GM21717 (cell line): ENCODE measurements around the gene OR5K2.
A peak's percentile ranks its signal among the peaks of the same experiment; 100 is the strongest.

Experiments
- ATAC-seq: cut with Tn5 transposase; IDR thresholded peaks from one replicate; pipeline ENCODE4 v1.9.1; 2021; ENCODE audit warnings: mild to moderate bottlenecking, moderate library complexity; ENCODE audit not compliant: unreplicated experiment

Gene OR5K2

DNA sequence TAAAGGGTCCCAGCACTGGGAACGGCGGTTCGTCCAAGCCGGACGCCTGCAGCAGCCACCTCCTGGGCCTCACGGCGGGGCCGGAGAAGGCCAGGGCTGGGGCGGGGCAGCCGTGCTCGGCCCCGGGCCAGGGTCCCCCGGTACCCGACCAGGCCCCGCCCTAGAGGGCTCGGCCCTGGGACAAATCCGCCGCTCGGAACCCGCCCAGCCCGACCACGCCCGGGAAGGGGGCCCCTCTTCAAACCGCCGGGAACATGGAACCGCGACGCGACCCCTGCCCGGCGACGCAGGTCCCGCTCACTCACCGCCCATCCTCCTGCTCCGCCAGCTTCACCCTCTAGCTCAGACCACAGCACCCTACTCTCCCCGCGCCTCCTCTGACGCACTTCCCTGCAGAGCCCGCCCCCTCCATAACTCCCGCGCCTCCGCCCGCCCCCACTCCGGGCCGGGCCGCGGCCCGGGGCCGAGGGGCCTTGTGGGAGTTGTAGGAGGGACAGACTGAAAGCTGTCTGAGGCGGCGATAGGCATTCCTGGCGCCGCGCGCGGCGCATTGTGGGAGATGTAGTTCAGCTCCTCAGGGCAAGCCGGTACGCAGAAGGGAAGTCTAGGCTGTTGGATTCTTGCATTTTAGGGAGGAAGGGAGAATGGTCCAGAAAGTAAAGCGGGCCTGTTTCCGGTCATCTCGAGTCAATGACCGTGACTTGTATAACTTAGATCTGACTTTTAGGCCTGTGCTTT, 25.2 kb downstream of the OR5K2 start, which contains the start of gene CLDND1:
CLDND1 (minus strand) TSS at position 359 of the 738 bp plus-strand sequence. CDS start 1,478 bp downstream, outside the sequence.
- peak; percentile 89 for ATAC-seq

GRCh38 chr3:98525494-98525893, 28.0 kb downstream of the OR5K2 start:
- ATAC-seq = no peak

DNA sequence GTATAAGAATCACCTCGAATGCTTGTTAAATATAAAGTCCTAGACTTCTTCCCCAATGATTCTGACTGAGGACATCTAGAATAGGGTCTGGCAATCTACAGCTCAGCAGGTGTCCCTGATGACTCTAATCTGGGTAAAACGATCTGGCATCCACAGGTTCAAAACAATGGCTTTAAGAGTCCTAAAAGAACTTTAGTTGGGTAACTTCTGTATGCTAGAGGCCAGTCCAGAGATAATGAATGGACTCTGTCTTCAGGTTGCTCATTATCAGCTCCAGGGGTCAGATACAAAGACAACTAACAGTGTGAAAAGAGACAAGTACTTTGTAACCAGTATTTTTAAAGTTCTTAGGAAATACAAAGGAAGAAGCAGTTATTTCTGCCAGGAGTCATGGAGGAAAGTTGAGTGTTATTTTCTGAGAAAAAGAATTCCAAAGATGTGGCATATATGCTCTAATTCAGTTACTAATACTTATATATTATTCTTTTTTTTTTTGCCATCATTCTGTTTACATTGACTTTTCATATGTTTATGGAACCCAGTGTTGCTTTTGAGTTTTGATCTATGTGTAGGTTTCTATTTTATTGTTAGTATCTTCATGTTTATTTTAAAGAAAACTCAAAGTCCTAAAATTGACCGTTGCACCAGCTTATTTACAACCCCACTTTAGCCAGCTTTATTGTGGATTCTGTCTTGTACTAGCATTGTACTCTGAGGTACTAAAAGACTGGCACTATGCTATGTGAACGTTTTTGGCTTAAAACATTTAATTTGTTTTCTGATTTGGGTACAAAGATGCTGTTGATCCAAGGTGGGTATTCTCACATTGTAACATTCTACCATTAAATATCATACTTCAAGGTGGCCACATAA, 31.2 kb downstream of the OR5K2 start:
- ATAC-seq = no peak

GRCh38 chr3:98529856-98530459, 32.5 kb downstream of the OR5K2 start:
- no peak for ATAC-seq

GRCh38 chr3:98530676-98531075, 33.2 kb downstream of the OR5K2 start:
- no peak for ATAC-seq

DNA sequence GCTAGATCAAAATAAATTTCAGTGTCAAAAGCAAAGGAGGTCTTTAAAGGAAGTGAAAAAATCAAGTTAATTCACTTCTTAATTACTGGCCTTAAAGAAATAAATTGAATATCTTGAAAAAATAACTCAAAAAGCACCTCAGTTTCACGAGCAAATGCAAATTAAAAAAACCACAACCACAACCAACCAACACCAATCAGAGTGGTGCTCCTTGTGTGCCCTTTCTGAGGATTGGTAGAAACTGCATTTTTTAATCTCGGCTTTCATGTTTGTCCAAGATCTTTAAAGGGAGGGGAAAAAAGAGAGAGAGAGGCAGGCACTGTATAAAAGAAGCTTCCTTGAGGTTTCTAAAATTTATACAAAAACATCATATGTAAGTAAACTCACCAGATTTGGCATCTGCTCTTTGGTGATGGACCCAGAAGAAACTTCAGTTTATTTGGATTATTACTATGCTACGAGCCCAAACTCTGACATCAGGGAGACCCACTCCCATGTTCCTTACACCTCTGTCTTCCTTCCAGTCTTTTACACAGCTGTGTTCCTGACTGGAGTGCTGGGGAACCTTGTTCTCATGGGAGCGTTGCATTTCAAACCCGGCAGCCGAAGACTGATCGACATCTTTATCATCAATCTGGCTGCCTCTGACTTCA, 34.3 kb downstream of the OR5K2 start, which contains the start of gene GPR15:
GPR15 (plus strand) TSS at position 357 of the 653 bp plus-strand sequence; CDS start at position 413, 56 bp downstream.
- peak; percentile 38 for ATAC-seq

GRCh38 chr3:98532275-98532637, 34.8 kb downstream of the OR5K2 start:
- ATAC-seq = no peak

GRCh38 chr3:98532709-98533571, 35.5 kb downstream of the OR5K2 start:
- ATAC-seq = no peak

DNA sequence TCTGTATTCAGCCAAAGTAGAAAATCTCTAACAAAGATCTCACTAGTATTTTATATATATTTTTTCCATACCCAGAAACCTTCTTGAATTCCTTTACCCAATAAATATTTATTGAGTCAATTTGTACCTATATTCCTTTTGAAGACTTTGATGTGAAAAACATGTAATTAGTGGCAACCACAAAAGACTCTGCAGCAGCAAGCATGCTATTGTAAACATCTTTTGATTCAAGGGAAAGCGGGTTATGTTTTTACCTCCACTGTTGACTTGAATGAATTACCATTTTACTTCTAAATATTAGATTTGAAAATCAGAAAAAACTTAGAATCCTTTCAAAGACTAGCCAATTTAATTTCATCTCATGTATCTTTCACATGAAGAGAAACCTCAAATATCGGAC, 36.7 kb downstream of the OR5K2 start:
- no peak for ATAC-seq

- ATAC-seq = no peak
Measured at GRCh38 chr3:98534734-98535133, 37.3 kb downstream of the OR5K2 start.

- ATAC-seq = peak; percentile 71
Measured at GRCh38 chr3:98536456-98537017, 39.1 kb downstream of the OR5K2 start.

DNA sequence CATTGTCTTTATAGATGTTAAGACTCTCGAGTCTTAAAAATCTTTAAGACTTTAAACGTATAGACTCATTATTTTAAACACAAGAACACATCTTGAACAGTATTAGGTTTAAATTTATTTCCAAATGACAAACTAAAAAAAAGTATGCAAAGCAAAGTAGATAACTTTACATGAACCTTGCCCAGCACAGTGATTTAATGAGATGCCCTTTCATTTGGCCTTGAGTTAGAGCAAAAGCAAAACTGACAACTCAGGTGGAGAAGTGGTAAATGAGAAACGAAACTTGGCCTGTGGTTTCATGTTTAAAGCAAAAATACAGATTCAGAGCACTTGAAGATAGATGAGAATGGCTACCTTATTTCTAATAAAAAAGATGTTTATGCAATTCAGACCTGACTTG, 42.9 kb downstream of the OR5K2 start:
- ATAC-seq = peak; percentile 59

- no peak for ATAC-seq
Measured at GRCh38 chr3:98541695-98542094, 44.2 kb downstream of the OR5K2 start.

GRCh38 chr3:98542623-98543022, 45.1 kb downstream of the OR5K2 start:
- no peak for ATAC-seq

DNA sequence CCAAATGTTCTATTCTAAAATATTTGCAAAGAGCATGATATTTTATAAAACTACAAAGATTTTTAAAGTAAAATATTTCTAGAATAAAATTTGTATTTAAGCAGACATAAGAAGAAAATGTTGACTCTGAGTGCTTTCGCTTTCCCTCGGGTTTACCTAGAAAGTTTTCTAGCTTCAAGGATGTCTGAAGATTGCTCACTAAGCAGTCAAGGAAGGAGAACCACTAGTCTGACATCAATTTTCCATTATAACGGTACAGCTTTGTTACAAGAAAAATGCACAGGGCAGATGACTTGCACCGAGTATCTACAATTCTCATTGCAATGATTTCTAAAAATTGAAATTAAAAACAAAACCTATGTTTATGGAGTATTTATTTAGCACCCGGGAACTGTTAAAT, 48.5 kb downstream of the OR5K2 start:
- peak; percentile 57 for ATAC-seq
